GM21526 (cell line): ENCODE data around the gene SSUH2.
"Not testable (repeated sequence)": the region's sequence is repeated elsewhere in the genome, so short reads cannot be mapped to it uniquely, and the experiment has no call there.

ENCODE experiments used
- ATAC-seq: cut with Tn5 transposase; IDR thresholded peaks from one replicate; pipeline ENCODE4 v1.9.1; 2021; ENCODE audit warnings: moderate library complexity; ENCODE audit not compliant: unreplicated experiment, low FRiP score

Gene SSUH2

GRCh38 chr3:8584661-8585060 lies 59.9 kb downstream of the SSUH2 start:
- ATAC-seq = no peak

GRCh38 chr3:8581806-8582445 lies 62.7 kb downstream of the SSUH2 start:
- no peak for ATAC-seq

GRCh38 chr3:8581373-8581772 lies 63.2 kb downstream of the SSUH2 start:
- no peak for ATAC-seq

- not testable (repeated sequence) for ATAC-seq
Observed at GRCh38 chr3:8580434-8580833, 64.2 kb downstream of the SSUH2 start.

- no peak for ATAC-seq
Observed at GRCh38 chr3:8579943-8580342, 64.7 kb downstream of the SSUH2 start.

- peak; percentile 99 for ATAC-seq
Observed at GRCh38 chr3:8579096-8579495, 65.5 kb downstream of the SSUH2 start.

- no peak for ATAC-seq
Observed at GRCh38 chr3:8578282-8578681, 66.3 kb downstream of the SSUH2 start.

- no peak for ATAC-seq
Observed at GRCh38 chr3:8576841-8577571, 67.6 kb downstream of the SSUH2 start.

- ATAC-seq = no peak
Observed at GRCh38 chr3:8576436-8576835, 68.2 kb downstream of the SSUH2 start.

- no peak for ATAC-seq
Observed at GRCh38 chr3:8575364-8576104, 69.1 kb downstream of the SSUH2 start.

- no peak for ATAC-seq
Observed at GRCh38 chr3:8574670-8575322, 69.8 kb downstream of the SSUH2 start.

- ATAC-seq = no peak
Observed at GRCh38 chr3:8574040-8574669, 70.4 kb downstream of the SSUH2 start.

GRCh38 chr3:8573342-8573926 lies 71.2 kb downstream of the SSUH2 start:
- ATAC-seq = no peak

GRCh38 chr3:8571256-8571655 lies 73.3 kb downstream of the SSUH2 start:
- ATAC-seq = no peak
